HS-27A (cell line): ENCODE measurements around the gene FOXO3.
A peak's percentile ranks its signal among the peaks of the same experiment; 100 is the strongest.

Experiments
- DNase-seq: peaks from one replicate; pipeline ENCODE4 v3.0.0-alpha.2; 2012; ENCODE audit warnings: low read depth, missing footprints

FOXO3 gene

DNA sequence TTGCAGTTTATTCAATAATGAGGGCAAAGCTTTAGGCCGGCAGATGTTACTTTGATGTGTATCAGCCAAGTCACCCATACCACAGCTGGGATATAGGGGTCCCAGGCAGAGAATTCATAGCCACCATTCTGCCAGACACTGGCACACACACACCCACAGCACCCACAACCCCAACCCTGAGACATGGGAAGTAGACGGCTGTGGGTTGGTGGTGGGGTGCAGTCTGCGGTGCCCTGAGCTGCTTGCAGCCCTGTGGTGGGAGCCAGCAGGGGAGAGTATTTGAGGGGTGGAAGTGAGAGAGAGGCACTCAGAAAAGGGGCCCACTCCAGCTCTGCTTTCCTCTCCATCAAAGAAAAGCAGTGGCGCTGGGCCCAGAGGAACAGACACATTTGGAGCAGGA is 125.3 kb downstream of the FOXO3 start:
- no peak for DNase-seq

DNA sequence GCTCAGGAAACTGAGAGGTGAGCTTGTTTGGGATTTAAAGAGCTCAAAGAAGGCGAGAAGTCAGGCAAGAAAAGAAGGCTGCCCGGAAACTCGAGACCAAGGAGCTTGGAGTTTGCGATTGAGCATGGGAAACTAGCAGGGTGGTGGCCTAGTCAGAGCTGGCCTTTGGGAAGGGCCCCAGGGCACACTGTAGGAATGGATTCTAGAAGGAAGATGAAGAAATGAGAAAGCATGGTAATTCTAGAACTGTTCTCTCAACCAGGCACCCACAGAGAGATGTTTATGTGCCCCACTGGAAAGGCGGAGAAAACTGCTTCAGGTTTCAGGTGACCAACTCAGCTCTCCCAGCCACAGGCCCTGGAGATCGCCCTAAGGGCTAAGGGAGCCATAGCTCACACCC is 126.2 kb downstream of the FOXO3 start:
- no peak for DNase-seq

DNA sequence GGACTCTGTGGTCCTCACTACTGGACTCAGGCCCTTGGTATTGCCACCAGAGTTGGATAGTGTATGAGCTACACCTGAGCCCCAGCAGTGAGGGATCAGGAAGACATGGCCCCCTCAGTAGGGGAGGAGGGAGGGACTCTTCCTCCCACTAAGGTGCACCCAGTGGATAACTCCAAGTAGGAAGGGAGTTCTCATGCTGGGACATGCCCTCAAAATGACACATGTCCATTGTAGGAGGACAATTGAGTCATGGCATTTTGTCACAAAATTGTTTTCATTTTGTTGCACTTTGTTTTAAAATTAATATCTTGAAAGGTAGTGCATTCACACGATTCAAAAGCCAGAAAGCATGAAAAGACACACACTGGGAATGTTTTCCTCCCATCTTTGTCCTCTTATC is 127.2 kb downstream of the FOXO3 start:
- DNase-seq, result no peak

DNA sequence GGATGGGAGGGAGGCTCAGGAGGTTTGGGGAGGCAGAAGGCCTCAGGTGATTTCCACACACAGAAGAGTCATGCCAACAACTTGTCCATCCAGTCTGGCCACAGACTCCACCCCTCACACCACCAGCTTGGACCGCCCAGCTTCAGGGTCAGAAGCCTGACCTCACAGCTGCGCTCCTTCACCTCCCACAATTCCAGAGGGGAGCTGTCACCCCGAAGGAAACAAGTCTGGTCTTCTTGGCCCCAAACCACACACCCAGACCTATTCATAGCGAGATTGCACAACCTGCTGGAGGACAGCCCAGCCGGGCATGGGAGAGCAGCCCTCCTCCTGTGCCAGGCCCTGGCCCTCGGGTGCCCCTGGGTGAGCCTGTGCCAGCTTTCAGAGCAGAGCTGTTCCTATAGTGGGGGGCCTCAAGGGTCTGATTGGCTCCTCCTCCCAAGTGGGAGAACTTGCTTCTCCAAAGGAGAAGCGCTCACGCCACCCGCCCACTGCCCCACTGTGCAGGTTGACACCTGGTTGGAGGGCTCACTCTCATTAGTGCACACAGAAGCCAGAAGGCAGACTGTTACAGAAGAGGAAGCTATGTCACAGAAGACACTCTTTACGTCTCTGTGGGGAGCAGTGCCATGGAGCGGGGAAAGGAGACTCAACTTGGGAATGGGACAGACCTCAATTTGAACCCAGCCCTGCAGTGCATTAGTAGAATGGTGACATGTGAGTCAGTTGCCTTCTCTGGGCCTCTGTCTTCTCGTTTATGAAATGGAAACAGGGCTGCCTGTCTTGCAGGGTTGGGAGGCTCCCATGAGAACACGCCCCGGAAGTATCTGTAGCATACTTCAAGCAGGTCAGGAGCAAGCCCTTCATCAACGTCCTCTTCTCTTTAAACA is 128.8 kb downstream of the FOXO3 start:
- peak; percentile 77 for DNase-seq

DNA sequence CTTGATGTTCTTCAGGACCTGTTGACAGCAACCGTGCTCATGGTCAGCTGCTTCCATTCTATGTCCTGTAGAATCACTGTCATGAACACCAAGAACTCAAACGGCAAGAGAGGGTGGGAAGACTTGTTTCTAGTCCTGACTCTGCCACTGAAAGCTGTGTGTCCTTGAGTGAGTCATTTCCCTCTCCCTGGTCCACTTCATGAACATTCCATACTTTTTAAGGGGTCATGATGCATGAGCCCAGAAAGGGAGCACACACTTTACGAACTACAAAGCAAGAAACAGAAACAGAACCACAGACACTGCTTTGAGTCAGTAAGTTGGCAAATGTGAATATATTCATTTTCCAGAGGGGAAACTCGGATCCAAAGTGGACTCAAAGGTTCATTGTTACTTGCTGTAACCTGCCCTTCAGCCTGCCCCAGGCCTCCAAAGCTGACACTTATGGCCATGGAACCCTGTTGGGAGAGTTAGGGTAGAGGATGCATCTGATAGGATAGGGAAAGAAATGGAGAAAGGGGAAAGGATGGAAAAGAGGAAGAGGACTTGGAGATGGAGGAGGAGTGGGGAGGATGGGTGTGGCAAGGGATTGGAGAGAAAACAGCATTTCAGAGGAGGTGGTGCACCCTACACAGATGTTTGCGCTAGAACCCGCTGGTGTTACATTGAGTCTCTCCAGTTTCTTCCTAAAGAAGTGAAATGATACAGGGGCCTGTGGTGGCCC is 129.8 kb downstream of the FOXO3 start:
- DNase-seq, result no peak

DNA sequence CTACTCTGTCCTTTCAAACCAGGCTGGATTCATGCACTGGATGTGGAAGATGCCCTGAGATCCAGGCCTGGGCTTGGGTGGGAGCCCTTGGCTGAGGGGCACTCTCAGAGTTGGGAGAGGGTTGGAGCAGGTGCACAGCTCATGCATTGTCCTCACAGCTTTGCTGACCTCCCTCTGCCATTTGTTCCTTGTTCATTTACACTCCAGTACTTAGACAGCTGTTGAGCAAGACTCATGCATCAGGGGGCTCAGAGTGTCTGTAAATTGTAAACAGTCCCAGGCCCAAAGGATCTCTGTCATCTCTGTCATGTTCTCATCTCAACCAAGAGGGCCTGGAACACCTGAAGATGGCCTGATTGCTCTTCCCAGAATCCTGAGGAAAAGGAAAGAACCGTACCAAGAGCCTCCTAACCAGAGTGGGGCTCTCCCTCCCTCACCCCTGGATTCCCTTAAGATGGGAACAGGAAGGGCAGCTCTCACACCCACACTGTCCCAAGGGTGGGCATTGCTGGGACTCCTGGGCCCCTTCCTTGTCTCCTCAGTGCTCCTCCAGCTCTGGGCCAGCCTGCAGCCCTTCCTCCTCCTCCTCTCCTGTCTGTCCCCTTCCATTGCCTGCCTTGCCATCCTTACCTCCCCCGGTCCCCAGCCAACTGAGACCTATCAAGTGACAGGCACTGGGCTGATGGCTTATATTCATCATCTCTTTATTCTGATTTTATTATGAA is 132.9 kb downstream of the FOXO3 start:
- no peak for DNase-seq

DNA sequence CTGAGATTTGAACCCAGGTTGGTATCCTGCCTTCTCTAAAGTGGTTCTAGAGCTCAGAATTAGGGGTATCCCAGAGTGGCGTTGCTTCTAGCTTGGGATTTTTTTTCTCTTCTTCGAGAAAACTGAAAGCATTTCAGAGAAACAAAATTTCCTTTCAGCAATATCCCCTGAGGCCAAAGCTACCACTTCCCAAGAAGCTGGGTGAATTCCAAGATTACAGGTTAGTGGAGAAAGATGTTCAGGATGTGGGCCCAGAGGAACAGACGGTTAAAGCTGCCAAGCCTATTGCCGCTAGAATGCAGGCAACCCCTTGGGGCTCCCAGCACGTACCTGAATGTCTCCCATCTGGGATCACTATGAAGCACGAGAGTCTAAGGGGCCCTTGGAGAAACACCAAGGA is 134.1 kb downstream of the FOXO3 start:
- no peak for DNase-seq

DNA sequence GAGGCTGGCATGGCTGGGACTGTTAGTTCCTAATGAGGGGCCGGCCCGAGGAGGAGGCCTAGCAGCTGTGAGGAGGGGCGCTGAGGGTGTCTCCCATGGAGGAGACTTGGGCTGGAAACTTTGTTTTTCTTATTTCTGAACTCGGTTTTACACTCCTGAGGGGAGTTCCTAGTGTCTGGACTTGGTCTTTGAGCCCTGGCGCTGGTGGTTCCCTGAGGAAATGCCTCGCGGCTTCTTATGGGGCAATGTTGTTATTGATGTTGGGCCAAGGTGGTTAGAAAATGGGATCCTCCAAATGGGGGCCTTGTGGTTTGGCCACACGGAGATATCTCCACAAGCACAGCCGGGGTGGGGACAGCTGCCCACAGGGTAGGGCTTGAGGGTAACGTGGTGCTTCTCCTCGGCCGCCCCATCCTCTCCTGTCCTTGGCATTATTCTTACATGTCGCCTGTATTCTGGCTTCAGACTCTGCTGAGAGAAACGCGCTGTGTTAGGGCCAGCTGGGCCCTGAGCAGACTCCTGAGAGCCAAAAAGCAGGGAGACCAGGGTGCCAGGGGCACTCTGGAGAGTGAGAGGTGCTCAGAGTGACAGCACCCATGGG is 136.9 kb downstream of the FOXO3 start:
- no peak for DNase-seq

DNA sequence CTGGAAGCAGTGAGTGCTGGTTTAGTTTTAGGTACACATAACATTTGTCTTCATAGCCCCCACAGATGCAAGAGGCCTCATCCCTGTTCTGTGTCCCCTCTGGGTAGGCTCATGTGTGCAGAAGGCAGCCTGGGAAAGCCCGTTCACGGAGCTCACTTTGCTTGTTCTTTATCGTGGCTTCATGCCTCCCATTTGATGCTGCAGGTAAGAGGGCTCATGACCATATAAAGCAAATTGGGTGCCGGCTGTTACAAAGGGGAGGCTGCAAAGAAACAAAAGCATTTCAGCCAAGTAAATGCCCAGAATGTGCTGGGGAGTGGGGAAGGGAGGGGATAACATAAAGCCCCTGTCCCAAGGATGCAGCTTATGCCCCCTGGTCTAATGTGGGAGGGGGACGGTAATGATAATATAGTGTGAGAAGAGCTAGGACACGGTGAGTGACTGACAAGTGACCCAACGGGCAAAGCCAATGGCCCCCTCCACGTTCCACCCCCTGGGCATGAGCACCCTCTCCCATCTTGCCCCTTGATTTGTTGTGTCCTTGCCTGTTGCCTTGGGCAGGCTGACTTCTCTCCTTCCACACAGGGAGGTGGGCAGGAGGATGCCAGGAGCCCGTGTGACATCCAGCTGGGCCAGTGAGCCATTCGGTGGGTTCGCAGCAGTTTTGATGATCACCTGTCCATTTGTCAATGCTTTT is 138.0 kb downstream of the FOXO3 start:
- no peak for DNase-seq

DNA sequence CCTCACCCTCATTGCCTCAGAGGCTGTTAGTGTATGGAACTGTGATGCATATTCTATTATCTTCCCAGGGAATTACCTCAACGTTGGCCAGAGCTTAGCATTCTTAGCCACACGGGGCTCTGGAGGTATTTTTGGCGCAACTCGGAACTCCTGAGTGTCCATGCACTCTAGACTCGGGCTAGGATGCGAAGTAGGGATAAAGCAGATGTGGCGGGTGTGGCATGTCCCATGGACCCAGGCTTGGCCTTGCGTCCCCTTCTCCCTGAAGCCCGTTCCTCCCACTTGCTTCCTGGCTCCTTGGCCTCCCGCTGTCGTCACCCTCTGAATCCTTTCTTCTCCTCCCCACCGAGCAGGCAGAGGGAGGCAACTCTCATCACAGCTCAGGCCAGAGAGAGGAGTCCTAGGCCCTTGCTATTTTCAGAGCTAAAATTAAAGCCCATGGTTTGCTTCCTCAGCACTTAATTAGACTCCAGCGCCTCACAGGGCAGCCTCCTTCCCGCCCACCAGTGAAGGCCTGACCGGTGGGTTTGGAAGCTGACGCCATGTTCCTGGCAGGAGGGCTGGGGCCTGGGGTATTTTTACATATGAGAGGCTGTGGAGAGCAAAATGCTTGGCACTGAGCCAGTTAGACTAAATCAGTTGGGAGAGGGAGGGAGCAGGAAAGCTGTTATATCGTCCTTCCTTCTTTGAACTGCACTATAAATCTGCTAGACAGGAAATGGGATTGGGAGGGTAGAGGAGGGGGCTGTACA is 138.7 kb downstream of the FOXO3 start:
- no peak for DNase-seq

DNA sequence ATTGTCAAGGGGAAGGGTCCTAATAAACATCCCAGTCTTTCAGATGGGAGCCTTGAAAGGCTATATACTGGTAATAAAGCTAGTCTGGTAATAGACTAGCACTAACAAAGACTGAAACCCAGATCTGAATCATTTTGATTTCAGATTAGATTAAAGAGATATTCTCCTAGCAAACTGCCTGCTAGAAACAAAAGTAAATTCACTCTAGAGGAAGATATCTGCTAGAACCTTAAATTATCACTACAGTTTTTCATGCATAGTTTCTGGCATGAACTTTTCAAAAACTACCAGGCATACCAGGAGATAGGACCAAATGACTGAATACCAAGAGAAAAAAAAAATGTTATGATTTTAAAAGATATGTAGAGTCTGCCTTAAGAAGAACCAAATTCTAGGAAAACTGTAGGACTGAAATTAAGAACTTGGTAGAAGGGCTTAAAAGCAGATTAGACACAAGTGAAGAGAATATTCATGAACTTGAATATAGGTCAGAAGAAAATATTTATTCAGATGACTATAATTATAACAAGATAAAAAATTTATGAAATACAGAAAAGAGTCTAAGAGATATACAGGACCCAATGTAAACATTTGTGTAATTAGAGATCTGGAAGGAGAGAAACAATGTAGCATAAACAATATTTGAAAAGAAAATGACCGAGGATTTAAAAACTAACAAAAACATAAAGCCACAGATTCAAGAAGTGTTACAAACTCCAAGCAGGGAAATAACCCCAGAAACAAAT is 141.6 kb downstream of the FOXO3 start:
- DNase-seq, result no peak

DNA sequence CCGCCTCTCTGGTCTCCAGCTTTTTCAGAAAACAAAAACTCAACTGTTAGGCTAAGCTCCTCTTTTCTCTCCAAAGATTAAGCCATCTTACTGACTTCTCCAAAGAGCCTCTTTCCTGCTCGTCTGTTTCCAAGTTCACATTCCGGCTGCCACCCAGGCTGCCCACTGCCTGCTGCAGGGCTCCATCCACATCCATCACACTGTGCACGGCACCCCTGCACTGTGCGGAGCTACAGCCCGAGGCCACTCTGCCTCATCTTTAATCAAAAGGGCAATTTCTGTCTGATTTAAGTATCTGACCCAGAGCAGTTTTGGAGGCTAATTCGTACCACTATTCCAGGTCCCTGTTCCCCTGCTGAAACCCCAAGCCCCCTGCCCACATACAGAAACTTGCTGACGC is 145.9 kb downstream of the FOXO3 start:
- no peak for DNase-seq

DNA sequence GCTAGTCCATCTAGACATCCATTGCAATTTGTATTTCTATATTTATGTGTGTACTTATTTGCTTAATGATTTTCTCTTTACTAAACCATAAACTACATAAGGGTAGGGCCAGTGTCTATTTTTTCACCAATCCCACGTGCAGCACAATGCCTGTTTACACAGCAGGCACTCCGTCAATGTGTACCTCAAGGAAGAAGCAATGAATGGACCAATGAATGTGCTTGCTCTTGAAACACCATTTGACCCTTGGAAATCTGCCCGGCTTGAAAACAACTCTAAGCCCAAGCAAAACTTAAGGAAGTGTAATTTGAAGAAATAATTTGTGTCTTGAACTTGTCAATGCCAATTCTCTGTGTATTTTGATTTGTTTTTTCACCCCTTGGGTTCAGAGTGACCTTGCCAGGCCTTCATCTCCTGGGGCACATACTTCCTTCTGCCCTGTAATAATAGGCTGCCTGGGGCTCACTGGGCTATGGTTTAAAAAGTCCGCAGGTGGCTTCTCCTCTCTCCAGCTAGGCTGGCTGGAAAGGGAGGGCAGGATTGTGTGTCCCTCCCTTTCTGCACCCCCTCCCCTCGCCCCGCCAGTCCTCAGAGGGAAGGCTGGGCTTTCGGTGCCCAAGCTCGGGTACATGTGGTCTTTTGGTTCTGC is 146.7 kb downstream of the FOXO3 start:
- DNase-seq, result no peak

DNA sequence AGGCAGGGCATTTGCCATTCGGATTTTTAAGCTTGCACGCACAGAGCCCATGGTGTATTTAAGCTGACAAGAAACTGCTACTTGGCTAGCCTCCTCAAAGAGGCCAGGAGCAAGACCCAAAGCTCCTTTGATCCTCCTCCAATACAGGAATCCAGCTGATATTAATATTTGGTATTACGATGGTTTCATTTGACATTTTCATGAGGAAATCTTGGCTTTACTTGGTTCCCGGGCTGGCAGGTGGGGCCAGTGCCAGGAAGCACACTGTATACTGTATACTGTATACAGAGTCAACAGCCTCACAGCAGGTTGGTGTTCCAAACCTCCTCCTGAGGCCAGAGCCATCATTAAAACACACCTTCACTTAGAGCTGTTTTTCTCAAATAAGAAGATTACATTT is 149.3 kb downstream of the FOXO3 start:
- no peak for DNase-seq

DNA sequence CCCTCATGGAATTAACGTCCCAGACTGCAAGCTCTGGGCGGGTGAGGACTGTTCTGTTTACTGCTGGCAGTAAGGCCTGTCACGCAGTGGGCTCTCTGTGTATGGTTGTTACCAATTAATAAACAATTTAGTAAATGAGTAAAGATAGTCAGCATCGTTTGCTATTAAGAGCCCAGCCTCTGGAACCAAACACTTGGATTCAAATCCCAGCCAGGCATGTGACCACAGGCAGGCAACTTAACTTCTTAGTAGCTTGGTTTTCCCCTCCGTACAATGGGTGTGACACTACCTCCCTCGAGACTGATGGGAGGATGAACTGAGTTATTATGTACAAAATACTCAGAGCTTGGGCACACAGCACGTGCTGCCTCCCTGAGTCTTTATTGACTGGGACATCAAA is 149.8 kb downstream of the FOXO3 start:
- DNase-seq, result no peak

DNA sequence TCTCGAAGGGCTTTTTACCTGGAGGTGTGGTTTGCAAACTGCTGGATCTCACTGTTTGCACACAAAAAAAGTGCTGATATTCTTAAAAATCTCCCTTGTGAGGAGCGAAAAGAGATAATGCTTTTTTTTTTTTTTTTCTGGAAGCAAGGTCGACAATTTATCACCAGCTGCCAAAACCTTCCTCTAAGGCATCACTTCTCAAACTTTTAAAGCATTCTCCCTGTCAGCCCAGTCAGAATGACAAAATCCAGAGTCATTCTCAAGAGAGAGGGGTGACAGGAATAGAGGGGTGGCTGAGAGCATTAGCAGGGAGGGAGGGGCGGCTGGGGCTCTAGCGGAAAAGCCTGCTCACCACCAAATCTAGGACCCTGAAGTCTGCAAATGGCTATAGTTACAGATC is 150.4 kb downstream of the FOXO3 start:
- DNase-seq, result no peak

DNA sequence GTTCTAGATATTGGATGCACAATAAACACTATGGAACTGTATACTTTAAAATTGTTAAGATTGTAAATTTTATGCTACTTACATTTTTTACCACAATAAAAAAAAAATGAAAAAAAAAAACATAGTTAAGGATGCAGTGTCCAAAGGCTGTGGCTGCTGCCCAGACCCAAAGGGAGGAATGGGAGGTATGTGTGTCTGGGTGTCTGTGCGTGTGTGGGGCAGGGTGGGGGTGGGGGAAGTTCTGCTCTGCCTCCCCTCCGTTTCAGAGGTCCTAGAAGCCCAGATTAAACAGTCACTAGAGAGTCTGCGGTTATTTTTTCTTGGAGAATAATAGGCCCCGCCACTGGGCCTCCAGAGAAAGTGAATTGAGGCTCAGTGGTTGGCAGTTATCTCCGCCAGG is 151.1 kb downstream of the FOXO3 start:
- no peak for DNase-seq

DNA sequence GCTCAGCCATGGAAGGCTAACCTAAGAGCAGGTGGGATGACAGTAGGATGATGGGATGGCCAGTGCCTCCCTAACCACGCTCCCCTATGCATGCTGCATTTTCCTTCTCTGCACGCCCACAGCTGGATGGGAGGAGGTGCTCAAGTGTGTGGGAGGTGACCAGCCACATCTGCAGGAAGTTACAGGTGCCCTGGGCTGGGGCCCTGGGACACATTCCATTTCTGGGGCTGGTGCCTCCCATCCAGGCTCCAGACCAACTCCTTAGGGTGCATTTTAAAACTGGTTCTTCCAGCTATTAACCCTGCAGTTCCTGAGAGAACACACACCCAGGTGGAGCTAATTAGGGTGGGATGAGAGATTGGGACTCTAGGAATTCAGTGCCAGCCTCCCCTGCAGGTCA is 152.2 kb downstream of the FOXO3 start:
- DNase-seq, result no peak

DNA sequence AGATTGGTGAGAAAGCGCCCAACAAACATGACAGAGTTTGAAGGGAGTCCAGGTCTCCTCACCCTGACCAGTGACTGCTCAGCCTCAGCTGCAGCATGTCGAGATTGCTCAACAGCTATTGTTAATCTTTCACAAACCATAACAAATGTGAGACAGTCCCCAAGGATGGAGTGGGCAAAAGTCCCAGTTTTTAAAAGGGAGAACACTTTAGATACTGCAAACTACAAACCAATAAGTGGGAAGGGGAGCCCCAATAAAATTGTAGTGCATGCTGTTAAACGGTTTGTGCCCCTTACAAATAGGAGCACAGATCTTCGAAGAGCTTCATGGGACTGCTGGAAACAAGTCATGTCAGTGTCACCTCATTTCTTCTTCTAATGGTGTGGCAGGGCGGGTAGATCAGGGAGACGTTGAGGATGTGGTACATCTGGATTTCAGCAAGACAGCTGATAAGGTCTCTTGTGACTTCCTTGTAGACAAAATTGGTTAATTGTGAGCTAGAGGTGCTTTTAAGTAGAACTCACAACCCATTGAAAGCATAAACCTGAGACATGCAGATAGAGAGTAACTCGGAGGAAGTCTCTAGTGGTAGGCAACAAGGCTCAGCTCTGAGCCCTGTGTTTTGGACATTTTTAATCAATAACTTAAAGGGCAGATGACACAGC is 153.5 kb downstream of the FOXO3 start:
- DNase-seq, result no peak
